NCI-H446 treated with DMSO at 0.1 percent for 48 hours (cell line): Measurements from ENCODE around the gene ANKRD40.

ENCODE experiments used
- DNase-seq: peaks from one replicate; lab custom pipeline; 2025; lab: John Stamatoyannopoulos, UW

ANKRD40 gene

GRCh38 chr17:50649042-50649908 lies 58.4 kb downstream of the ANKRD40 start:
- DNase-seq: no peak

GRCh38 chr17:50647187-50647586 lies 60.5 kb downstream of the ANKRD40 start:
- no peak for DNase-seq

DNA sequence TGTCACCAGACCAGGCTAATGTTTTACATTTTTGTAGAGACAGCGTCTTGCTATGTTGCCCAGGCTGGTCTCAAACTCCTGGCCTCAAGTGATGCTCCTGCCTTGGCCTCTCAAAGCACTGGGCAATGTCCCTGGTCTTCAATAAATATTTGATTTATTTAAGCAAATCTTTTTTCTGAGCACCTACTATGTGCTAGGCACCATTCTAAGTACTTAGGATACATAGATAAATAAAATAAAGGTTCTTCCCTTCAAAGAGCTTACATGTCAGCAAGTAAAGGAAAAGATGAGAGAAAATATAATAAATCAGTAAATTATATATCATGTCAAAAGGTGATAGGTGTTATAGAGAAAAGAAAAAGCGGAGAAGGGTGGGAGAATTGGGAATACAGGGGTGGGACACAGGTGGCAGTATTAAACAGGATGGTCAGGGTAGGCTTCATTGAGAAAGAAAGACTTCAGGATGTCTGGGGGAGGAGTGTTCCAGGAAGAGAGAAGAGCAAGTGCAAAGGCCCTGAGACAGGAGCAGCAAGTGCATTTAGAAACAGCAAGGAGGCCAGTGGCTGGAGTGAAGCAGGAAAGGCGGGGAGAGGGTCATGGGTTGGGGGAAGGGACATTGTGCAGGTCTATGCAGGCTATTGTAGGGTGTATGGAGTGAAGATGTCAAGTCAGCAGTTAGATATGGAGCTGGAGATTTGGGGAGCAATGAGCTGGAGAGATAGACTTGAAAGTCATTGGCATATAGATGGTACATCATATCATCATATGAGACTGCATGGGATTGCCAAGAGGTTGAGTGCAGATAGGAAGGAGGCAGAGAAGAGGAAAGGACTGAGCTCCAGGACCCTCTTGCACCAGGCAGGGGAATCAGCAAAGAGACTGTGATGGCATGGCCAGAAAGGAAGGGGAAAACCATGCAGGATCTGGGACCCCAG lies 61.7 kb downstream of the ANKRD40 start:
- no peak for DNase-seq
